ENCODE measurements around the gene CTNNA2. TPM values are rescaled to one million over a fixed set of nuclear protein-coding genes. Genes with fewer than 3 reads are reported as not detected.

The CTNNA2 gene
- polyA plus RNA-seq, 2 of the 4 experiments (the other 2 are of a cell fraction), result 0.50 to 0.94 TPM

GRCh38 chr2:80335411-80335810 lies 822.6 kb downstream of the CTNNA2 start:
- no peak overlapping the region for H3K27ac ChIP-seq
- H3K4me2 ChIP-seq, result no peak overlapping the region
- 19% methylated on average over 1 of the region's 1 CpG for WGBS (ENCODE audit: missing lambda C conversion rate)
- CTCF ChIA-PET, result no interaction called here
- H3K4me1 ChIP-seq, result no peaks in the 10 kb centered on the region
- no peaks in the 10 kb centered on the region; the same call in 2 of the 3 replicates for H3K9me3 ChIP-seq
- no peak for TF ChIP-seq TP53 (CRISPR knock-in tag; IDR thresholded peaks at IDR 0.05)
- no peak for TF ChIP-seq ZSCAN20 (CRISPR knock-in tag; IDR thresholded peaks at IDR 0.05)
- no peak for TF ChIP-seq MAFK (IDR thresholded peaks at IDR 0.05; ENCODE audit: partially characterized antibody)
- no peak for TF ChIP-seq BHLHE40 (IDR thresholded peaks at IDR 0.05; ENCODE audit: low read depth, low read length)
- no peak for TF ChIP-seq CEBPB (IDR thresholded peaks at IDR 0.05)
- TF ChIP-seq RAD21 (conservative IDR thresholded peaks at IDR 0.05 in 1 of 2, IDR thresholded peaks at IDR 0.05 in 1 of 2), result no peak
- TF ChIP-seq ZNF302 (CRISPR knock-in tag; IDR thresholded peaks at IDR 0.05), result no peak
- TF ChIP-seq MAZ (IDR thresholded peaks at IDR 0.05; ENCODE audit: borderline replicate concordance, low read depth, low read length), result no peak
- no peak for TF ChIP-seq CBX2 (IDR thresholded peaks at IDR 0.05; ENCODE audit: borderline replicate concordance, low read depth)
- no peak for TF ChIP-seq MAX (IDR thresholded peaks at IDR 0.05)
- no peak for TF ChIP-seq HOXA7 (CRISPR knock-in tag; IDR thresholded peaks at IDR 0.05)
- TF ChIP-seq EP300 (IDR thresholded peaks at IDR 0.05), result no peak
- no peak for TF ChIP-seq FOSL2 (IDR thresholded peaks at IDR 0.05)
- no peak for TF ChIP-seq FOSL2 (CRISPR knock-in tag; IDR thresholded peaks at IDR 0.05)
- no peak for TF ChIP-seq EHMT2 (IDR thresholded peaks at IDR 0.05; ENCODE audit: low read depth)
- no peak for TF ChIP-seq ZFP36 (IDR thresholded peaks at IDR 0.05; ENCODE audit: borderline replicate concordance, partially characterized antibody)
- TF ChIP-seq, protein P1, sequence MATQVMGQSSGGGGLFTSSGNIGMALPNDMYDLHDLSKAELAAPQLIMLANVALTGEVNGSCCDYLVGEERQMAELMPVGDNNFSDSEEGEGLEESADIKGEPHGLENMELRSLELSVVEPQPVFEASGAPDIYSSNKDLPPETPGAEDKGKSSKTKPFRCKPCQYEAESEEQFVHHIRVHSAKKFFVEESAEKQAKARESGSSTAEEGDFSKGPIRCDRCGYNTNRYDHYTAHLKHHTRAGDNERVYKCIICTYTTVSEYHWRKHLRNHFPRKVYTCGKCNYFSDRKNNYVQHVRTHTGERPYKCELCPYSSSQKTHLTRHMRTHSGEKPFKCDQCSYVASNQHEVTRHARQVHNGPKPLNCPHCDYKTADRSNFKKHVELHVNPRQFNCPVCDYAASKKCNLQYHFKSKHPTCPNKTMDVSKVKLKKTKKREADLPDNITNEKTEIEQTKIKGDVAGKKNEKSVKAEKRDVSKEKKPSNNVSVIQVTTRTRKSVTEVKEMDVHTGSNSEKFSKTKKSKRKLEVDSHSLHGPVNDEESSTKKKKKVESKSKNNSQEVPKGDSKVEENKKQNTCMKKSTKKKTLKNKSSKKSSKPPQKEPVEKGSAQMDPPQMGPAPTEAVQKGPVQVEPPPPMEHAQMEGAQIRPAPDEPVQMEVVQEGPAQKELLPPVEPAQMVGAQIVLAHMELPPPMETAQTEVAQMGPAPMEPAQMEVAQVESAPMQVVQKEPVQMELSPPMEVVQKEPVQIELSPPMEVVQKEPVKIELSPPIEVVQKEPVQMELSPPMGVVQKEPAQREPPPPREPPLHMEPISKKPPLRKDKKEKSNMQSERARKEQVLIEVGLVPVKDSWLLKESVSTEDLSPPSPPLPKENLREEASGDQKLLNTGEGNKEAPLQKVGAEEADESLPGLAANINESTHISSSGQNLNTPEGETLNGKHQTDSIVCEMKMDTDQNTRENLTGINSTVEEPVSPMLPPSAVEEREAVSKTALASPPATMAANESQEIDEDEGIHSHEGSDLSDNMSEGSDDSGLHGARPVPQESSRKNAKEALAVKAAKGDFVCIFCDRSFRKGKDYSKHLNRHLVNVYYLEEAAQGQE (IDR thresholded peaks at IDR 0.05), result no peak
- no peak for TF ChIP-seq HES2 (IDR thresholded peaks at IDR 0.05)
- no peak for ATAC-seq
- DNase-seq (ENCODE audit: low read depth in 1 of 2, low spot score in 1 of 2), result no peak
- FAIRE-seq, result no peak
- no peak overlapping the region for H3K4me3 ChIP-seq
- POLR2A ChIA-PET, result no interaction called here

DNA sequence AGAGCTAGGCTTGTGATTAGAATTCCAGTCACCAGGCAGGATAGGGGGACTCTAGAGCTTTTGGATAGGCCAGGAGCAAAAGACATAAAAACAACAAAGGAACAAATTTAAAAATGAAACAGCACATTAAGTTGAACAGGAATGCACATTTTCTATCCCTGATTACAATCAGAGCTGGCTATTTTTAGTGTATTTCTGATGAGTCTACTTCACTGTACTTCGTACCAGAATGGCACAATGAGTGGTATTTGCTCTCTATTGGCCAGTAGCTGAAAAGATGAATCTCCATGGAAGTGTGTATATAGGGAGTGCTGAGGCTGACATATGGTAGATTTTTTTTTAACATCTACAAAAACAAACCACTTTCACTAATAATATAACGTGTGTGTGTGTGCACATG lies 825.9 kb downstream of the CTNNA2 start:
- 4% methylated on average over 2 of the region's 2 CpGs for WGBS (ENCODE audit: missing lambda C conversion rate)
- no peak for TF ChIP-seq HES2 (IDR thresholded peaks at IDR 0.05)
- TF ChIP-seq, protein P2, sequence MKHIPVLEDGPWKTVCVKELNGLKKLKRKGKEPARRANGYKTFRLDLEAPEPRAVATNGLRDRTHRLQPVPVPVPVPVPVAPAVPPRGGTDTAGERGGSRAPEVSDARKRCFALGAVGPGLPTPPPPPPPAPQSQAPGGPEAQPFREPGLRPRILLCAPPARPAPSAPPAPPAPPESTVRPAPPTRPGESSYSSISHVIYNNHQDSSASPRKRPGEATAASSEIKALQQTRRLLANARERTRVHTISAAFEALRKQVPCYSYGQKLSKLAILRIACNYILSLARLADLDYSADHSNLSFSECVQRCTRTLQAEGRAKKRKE (CRISPR knock-in tag; IDR thresholded peaks at IDR 0.05; ENCODE audit: low read depth), result no peak
- TF ChIP-seq JUN (IDR thresholded peaks at IDR 0.05), result no peak
- no peak for TF ChIP-seq POLR2A (IDR thresholded peaks at IDR 0.05; ENCODE audit: low read length)
- TF ChIP-seq USF2 (IDR thresholded peaks at IDR 0.05), result no peak
- no peak for TF ChIP-seq BCL3 (IDR thresholded peaks at IDR 0.05)
- no peak for TF ChIP-seq CBX2 (IDR thresholded peaks at IDR 0.05; ENCODE audit: borderline replicate concordance, low read depth)
- no peak for TF ChIP-seq PHF8 (IDR thresholded peaks at IDR 0.05; ENCODE audit: borderline replicate concordance, low read depth)
- TF ChIP-seq ZC3H11A (IDR thresholded peaks at IDR 0.05), result no peak
- no peak for TF ChIP-seq NPAS2 (CRISPR knock-in tag; IDR thresholded peaks at IDR 0.05; ENCODE audit: borderline replicate concordance)
- FAIRE-seq (no peak), ATAC-seq (no peak), DNase-seq (ENCODE audit: low read depth in 1 of 2, low spot score in 1 of 2) (no peak)
- Histone ChIP-seq H3K4me3 (no peak overlapping the region), H3K9me3 (no peaks in the 10 kb centered on the region; the same call in 2 of the 3 replicates), H3K4me1 (no peaks in the 10 kb centered on the region), H3K4me2 (no peak overlapping the region), H3K27ac (no peak overlapping the region)
- CTCF ChIA-PET, result no interaction called here
- POLR2A ChIA-PET, result no interaction called here

Data from A549 (cell line).